Activated effector memory CD4-positive, alpha-beta T cell treated with Interleukin-2 at 50 U/mL for 16 hours (primary cell): ENCODE measurements around the gene TBC1D8B.
"Not testable (repeated sequence)": the region's sequence is repeated elsewhere in the genome, so short reads cannot be mapped to it uniquely, and the experiment has no call there.

Experiments used
- DNase-seq: peaks from one replicate; pipeline ENCODE4 v3.0.0-alpha.2; 2020

Gene TBC1D8B

DNA sequence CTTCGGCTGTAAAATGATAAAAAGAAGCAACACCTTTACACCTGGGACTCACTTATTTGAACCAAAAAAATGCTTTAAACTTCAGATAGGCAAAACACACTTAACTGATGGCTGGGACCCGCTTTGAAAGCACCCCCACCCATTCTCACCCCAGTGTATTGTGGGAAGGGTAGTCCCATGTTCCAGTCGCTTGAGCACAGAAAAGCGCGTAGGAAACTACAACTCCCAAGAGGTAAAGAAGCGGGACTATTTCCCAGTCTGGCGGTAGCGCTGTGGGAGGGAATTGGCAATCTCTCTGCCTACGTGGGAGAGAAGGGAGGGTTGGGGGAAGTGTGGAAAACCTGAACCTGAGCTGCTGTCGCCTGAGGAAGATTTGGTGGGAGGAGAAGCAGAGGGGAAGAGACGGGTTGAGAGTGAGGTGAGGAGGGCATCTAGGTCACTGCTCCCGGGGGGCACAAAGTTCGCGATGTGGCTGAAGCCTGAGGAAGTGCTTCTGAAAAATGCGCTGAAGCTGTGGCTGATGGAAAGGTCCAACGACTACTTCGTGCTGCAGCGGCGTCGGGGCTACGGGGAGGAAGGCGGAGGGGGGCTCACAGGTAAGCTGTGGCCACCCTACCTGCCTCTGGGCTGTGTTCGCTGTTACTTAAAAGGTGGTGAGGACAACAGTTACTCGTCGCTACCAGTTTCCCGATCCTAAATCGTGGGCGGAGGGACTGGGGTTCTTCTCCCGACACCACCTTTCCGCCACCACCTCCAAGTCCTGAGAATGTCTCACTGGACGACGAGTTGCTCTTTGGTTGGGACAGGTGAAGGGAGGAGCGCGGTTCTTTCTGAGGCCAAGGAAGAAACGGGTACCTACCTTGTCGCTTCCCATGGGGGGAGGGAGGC lies at the start of gene TBC1D8B:
Gene TBC1D8B (plus strand): TSS at position 286 of the 888 bp plus-strand sequence. CDS start 181 bp downstream, at position 467.
- no peak for DNase-seq

DNA sequence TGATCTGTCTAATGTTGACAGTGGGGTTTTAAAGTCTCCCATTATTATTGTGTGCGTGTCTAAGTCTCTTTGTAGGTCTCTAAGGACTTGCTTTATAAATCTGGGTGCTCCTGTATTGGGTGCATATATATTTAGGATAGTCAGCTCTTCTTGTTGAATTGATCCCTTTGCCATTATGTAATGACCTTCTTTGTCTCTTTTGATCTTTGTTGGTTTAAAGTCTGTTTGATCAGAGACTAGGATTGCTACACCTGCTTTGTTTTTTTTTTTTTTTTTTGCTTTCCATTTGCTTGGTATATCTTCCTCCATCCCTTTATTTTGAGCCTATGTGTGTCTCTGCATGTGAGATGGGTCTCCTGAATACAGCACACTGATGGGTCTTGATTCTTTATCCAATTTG lies 33.2 kb upstream of the TBC1D8B start:
- not testable (repeated sequence) for DNase-seq

DNA sequence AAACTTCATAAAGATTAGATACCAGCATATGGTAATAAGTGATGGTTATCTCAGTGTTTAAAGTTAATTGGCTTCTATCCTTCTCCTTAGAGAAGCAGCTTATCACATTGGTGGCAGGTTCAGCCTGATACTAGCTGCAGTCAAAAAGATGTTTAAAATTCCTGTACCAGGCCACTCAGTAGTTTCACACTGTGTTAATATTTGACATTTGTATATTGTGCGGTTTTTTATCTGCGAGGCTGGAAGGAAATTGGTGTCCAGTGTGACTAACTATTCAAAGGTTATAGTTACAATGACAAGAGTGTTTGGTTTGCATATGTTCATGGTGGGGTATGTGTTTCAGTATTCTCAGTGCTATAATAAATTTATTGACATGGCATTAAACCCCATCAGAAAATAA lies 27.5 kb upstream of the TBC1D8B start:
- DNase-seq, result no peak

DNA sequence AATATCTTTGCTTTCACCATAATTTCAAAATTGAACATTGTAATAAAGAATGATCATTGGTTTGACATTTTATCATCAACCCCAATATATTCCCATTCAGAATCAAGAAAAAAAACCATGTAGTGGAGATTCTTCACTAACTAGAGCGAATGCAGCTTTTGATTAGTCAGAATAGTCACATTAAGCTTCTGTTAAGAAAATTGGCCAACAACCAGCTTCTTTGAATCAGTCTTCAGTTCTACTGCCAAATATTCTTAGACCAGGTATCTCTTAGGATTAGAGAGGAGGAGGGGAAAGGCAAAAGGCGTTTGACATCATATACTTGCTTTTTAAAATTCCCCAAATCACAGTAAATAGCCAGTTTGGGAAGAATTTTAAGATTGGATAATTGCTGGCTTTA lies 22.2 kb upstream of the TBC1D8B start:
- no peak for DNase-seq

DNA sequence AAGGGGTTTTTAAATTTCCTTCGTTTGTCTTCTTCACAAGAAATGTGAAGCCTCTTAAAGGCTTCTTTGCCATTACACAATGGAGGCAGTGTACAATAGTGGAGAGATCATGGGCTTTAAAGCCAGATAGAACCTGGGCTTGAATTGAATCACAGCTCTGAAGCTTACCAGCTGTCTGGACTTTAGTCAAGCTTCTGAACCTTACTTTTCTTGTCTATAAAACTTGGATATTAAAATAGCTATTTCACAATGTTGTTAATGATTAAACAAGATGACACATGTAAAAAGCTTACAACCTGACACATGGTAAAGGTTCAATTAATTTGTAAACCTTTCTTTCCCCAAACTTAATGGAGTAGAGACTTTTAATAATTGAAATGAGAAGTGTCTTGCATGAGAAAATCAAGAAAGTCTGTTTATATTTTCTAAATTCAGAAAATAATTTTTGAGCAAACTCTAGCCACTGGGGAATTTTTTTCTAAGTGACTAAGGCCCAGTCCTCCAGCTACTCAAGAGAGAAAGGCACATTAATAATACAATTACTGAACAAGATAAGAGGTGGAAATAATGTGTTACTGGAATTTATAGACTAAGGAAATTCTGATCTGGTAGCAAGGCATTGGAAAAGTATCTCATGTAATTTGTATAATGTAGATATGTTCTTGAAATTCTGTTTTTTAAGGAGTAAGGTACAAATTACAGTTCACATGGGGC lies 21.7 kb upstream of the TBC1D8B start:
- no peak for DNase-seq

DNA sequence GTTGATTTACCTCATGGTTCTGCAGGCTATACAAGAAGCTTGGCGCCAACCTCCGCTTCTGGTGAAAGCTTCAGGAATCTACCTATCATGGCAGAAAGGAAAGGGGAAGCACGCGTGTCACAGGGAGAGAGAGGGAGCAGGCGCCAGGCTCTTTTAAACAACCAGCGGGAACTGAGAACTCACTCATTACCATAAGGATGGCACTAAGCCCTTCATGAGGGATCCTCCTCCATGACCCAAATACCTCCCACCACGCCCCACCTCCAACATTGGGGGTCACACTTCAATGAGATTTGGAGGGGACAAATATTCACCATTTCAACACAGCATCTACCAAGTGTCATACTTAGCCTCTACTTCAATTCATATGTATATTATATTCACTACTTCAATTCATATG lies 18.8 kb upstream of the TBC1D8B start:
- no peak for DNase-seq

DNA sequence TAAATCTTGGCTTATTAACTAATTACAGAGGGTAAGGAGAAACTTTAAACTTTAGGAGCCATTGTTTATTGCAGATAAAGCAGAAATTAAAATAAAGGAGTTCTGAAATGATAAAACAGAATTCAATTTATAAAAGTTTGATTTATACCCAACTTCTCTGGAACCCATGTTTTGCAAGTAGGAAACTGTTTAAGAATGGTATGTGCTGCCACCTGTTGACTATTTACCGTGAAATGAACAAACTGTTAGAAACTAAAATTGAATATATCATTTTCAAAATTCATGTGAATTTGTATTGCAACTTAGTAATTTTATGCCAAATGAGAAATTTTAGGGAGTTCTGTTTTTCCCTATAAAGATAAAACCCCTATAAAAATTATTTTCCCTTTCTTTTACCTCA lies 11.0 kb upstream of the TBC1D8B start:
- no peak for DNase-seq

DNA sequence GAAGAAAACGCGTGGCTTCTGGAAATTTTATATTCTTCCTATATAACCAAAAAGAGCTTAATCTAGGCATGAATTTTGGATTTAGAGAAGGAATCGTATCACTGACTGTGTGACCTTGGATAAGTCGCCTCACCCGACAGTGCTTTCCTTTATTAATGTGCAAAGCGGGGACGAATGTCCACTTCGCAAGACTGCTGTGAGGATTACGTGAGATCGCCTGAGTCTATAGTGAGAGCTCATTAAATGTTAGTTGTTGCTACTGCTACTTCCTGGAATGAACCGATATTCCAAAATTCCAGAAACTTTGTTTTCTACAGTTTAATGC lies 448 bp upstream of the TBC1D8B start:
- DNase-seq, result no peak

DNA sequence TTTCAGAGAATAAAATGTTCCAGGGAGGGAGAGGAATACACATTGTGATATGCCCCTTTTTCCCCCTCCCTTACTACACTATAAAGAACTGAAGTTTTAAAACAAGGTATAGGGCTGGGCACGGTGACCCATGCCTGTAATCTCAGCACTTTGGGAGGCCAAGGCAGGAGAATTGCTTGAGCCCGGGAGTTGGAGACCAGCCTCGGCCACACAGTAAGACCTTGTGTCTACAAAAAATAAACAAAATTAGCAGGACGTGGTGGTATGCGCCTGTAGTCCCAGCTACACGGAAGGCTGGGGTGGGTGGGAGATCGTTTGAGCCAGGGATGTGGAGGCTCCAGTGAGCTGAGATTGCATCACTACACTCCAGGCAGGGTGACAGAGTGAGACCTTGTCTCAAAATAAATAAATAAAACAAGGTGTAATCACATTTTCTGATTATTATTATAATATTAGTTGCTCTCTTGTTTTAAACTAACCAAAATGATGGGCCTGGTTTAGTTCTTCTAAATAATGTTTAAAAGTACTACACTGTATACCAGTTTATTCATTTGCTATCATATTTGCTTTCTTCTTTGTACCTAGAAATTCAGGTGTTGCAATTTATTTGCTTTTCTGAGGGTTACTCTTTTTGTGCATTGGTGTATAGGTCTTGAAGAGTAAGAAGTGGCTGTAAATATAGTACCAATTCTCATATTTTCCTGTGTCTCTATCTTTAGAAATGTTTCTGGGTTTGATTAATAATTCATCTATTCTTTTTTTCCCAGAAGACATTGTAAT lies 8.8 kb downstream of the TBC1D8B start:
- no peak for DNase-seq

DNA sequence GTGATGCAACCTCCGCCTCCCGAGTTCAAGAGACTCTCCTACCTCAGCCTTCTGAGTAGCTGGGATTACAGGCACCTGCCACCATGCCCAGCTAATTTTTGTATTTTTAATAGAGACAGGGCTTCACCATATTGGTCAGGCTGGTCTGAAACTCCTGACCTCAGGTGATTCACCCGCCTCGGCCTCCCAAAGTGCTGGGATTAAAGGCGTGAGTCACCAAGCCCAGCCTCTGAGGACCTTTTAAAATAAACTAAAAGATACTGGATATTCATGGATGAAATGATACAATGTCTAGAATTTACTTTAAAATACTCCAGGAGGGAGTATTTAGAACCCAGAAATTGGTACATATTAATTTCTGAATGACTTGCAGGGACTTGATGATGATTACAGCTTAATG lies 10.5 kb downstream of the TBC1D8B start:
- not testable (repeated sequence) for DNase-seq

DNA sequence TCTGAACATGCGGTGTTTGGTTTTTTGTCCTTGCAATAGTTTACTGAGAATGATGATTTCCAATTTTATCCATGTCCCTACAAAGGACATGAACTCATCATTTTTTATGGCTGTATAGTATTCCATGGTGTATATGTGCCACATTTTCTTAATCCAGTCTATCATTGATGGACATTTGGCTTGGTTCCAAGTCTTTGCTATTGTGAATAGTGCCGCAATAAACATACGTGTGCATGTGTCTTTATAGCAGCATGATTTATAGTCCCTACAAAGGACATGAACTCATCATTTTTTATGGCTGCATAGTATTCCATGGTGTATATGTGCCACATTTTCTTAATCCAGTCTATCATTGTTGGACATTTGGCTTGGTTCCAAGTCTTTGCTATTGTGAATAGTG lies 11.6 kb downstream of the TBC1D8B start:
- not testable (repeated sequence) for DNase-seq

DNA sequence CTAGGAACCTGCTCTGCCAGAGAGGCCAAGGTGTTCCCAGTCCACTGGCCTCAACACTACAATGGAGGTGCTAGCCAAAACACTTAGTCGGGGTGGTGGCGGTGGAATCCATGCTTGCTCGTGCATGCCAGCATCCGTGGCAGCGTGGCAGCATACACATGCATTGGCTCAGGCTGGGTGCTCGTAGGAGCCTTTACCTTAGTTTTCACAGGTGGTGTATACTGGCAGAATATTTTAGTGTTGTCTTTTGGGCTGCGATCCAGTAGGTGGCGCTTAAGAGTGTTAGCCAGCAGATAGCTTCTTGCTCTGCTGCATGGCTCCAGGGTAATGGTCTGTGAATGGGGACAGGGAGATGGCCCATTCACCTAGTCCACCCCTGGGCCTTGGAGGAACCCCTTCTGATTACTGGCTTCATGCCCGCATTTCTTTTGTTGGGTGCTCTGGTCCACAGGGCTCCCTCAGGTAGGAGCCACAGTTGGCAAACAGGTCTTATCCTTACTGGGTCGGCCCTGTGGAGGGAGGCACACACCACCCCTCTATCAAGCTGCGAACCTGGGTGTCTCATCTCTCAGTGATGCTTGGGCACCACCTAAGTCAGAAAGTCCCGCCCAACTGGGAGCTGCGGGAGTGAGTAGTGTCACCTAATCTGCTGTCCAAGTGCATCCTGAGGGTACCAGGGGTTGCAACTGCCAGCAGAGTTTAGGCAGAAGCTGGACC lies 60.7 kb downstream of the TBC1D8B start:
- no peak for DNase-seq

DNA sequence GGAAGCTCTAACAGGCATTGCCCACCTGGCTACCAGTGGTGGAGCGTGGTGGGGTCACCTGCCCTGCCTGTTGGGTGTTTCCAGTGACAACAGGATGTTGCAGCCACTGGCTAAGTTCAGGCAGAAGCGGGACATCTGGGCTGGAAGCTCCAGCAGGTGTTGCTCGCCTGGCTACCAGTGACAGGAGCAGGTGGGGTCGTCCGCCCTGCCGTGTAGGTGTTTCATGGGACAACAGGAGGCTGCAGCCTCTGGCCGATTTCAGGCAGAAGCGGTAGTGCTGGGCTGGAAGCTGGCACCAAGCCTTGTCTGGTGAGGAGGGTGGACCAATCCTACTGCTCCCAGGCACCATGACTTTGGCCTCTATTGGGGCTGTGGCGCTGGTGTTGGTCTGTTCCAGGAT lies 61.2 kb downstream of the TBC1D8B start:
- DNase-seq, result no peak

DNA sequence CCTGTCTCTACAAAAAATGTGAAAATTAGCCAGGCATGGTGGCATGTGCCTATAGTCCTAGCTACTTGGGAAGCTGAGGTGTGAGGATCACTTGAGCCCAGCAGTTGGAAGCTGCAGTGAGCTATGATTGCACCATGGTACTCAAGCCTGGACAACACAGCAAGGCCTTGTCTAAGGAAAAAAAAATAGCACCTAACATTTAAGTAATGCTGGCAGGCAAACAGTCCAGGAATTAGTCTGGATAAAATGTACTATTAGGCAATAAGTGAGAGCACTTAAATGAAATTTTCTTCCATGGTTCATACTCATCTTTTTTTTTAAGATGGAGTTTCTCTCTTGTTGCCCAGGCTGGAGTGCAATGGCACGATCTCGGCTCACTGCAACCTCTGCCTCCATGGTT lies 70.3 kb downstream of the TBC1D8B start:
- DNase-seq, result not testable (repeated sequence)

DNA sequence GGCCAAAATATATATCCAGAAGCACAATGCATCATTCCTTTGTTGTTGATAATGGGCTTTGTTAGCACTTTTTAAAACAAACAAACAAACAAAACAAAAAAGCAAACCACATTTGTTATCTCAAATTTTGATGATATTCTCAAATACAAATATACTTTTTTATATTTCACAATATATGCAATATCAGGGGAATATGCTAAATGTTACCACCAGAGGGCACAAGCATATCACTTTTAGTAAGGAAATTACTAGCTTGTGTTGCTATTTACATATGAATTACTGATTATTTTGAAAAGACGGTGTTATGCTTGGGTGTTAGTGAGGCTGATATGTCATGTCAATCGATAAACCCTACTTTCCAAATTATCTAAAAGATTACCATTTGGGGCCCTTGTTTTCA lies 71.6 kb downstream of the TBC1D8B start:
- DNase-seq, result no peak

DNA sequence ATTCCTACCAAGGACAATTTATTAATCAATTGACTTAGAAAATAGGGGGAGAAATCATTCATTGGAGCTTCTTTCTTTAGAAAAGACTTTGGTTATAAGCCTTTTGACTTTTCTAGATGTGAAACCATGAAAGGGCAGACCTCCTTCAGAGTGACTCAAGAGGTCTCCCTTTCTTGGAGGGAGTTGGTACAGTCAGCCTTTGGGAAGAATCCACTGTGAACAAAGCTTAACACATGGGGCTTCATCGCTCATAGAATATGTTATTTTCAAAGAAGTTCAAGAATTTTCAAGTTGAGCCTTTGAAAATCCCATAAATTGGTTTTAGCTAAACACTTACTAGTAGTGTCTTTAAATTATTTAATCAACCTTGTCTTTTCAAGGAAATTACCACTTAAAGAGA lies 72.7 kb downstream of the TBC1D8B start:
- no peak for DNase-seq

DNA sequence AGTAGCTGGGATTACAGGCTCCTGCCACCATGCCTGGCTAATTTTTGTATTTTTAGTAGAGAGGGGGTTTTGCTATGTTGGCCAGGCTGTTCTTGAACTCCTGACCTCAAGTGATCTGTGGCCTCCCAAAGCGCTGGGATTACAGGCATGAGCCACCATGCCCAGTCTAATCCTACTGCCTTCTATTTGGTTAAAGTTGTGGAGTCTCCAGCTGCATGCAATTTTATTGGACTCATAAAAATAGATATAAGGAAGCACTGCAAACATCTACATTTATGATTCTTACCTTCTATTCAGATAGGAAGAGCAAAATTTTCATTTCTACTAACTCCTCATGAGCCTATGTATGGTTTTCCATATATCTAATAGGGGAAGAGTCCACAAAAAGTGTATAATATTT lies 87.0 kb downstream of the TBC1D8B start:
- DNase-seq, result no peak

DNA sequence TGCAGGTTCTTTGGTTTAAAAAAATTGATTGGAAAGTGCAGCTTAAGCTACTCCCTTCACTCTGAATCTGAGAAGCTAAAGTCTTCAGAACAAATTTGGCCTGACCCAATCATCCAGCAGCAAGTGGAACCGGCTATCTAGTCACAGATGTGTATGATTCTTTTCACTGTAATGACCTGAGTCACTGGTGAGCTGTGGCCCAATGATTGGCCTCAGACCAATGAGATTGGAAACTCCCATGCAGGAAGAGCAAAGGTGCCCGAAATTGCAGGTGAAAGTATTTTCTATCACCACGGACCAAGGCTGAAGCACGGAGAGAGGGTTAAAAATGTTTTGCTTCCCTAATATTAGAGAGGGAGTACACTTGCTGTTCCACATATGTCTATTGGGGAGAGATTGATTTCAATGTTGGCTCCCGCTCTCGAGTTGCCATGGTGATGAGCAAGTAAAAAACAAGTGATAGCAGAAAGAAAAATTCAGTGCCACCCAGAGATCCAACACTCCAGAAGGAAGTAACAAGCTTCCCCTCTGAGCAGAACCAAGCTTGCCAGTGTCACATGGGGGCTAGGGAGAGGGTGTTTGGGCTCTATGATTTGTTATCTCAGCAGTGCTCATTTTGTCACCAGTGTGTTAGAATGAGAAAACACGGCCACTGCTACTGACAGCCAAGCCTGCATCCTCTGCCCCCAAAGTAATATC lies 89.4 kb downstream of the TBC1D8B start:
- DNase-seq, result no peak

DNA sequence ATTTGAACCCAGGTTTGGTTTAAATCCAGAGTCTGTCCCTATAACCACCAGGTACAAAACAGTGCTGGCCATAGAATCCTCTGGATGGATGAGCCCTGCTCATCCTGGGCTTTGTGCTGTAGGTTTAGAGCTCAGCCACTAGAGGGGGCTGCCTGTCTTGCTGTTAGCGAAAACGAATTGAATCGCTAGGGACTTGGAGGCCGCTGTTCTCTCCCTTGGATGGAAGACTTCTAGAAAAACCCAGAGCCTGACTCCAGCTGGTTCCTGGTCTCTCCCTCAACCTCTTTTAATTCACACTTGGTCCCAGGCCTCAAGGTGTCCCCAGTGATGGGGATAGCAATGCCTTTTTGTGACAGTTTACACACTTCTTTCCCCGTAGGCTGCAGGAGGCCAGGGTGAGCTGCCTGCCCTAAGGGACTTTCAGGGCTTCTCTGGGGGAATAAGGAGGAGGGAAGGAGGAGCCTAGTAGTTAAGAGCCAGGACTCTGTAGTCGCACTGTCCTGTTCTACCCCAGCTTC lies 92.0 kb downstream of the TBC1D8B start:
- DNase-seq, result peak; percentile 11

DNA sequence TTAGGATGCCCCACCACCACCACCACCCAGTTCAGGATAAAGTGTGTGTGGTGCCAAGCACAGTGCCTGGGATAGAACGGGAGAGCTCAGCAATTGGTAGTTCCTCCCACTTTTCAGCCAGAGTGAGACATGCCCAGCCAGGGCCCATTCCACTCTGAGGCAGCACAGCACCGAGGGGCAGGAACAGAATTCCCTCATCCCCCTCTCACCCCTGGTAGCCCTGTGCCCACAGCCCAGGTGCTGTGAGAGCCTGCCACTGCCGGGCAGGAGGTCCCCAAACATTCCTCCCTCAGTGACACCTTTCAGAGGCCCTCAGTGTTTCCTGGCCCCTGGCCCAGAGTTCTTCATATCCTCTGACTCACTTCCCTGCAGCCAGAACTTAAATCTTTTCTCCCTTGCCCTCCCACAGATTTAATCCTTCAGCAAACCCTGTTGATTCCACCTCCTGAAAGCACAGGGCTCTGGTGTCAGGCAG lies 92.5 kb downstream of the TBC1D8B start:
- no peak for DNase-seq

DNA sequence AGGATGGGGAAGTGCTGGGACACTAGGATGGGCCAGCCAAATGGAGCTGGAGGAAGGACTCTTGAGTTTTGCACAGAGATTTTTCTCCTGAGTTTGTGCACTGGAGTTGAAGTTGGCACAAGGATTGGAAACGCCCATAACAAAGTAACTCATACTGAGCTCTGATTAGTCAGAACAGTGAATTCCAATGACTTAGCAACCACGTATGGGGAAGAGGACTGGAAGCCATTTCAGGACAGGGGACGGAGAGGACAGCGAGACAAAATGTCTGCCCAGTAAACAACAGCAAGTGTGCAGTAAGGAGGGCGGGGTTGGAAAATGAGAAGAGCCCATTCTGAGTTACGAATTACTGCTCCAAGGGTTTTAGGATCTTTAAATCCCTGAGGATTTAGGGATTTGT lies 94.8 kb downstream of the TBC1D8B start:
- no peak for DNase-seq

DNA sequence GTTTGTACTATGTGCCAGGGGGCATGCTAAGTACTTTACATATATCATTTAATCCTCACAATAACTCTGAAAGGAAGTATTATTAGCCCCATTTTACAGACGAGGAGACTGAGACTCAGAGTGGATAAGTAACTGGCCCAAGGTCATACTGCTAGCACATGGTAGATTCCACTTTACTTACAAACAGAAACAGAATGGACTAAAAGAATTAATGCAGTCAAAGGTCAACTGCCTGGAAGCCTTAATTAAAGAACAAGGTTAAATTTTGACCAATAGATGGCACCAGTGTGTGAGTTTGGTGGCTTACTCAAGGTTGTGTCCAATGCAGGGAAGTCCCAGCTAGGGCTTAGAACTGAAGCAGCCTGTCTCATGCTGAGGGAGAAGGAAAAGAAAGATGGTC lies 96.0 kb downstream of the TBC1D8B start:
- no peak for DNase-seq
